GM12892 (cell line): Measurements from ENCODE around the gene ACMSD.
"Not testable (repeated sequence)": the region's sequence is repeated elsewhere in the genome, so short reads cannot be mapped to it uniquely, and the experiment has no call there.

Experiments used
- DNase-seq: peaks from one replicate; pipeline ENCODE4 v3.0.0; 2011; ENCODE audit not compliant: insufficient read length
- FAIRE-seq: peaks from 2 replicates; lab custom pipeline; 2011; peaks lifted over from hg19 to GRCh38; lab: Jason Lieb, UNC
- POLR2A ChIP-seq: IDR thresholded peaks from 2 replicates; pipeline ENCODE4 v1.6.1; 2011; ENCODE audit warnings: low read depth, low read length, control low read depth
- POLR2AphosphoS5 ChIP-seq: IDR thresholded peaks from 2 replicates; pipeline ENCODE4 v1.6.1; 2011; ENCODE audit warnings: low read depth, low read length, control low read depth
- TAF1 ChIP-seq: IDR thresholded peaks from 2 replicates; pipeline ENCODE4 v1.6.1; 2011; ENCODE audit warnings: low read depth, mild to moderate bottlenecking, control low read depth, low read length, borderline replicate concordance

The ACMSD gene

GRCh38 chr2:134892282-134893035 is 54.0 kb downstream of the ACMSD start:
- FAIRE-seq (no peak), DNase-seq (no peak)
- no peak for TF ChIP-seq TAF1
- no peak for TF ChIP-seq POLR2AphosphoS5
- no peak for TF ChIP-seq POLR2A

GRCh38 chr2:134897932-134898331 is 59.5 kb downstream of the ACMSD start:
- FAIRE-seq (no peak), DNase-seq (no peak)
- no peak for TF ChIP-seq POLR2A
- no peak for TF ChIP-seq TAF1
- TF ChIP-seq POLR2AphosphoS5: no peak

GRCh38 chr2:134899204-134899603 is 60.8 kb downstream of the ACMSD start:
- FAIRE-seq: no peak
- no peak for DNase-seq
- no peak for TF ChIP-seq POLR2A
- no peak for TF ChIP-seq POLR2AphosphoS5
- no peak for TF ChIP-seq TAF1

- DNase-seq (no peak), FAIRE-seq (no peak)
- no peak for TF ChIP-seq POLR2AphosphoS5
- no peak for TF ChIP-seq POLR2A
- TF ChIP-seq TAF1: no peak
Observed at GRCh38 chr2:134900151-134900550, 61.7 kb downstream of the ACMSD start.

GRCh38 chr2:134903701-134904100 is 65.3 kb downstream of the ACMSD start:
- DNase-seq, FAIRE-seq: not testable (repeated sequence)

GRCh38 chr2:134905168-134905567 is 66.8 kb downstream of the ACMSD start:
- DNase-seq (no peak), FAIRE-seq (no peak)
- TF ChIP-seq TAF1: no peak
- no peak for TF ChIP-seq POLR2AphosphoS5

GRCh38 chr2:134906726-134907125 is 68.3 kb downstream of the ACMSD start:
- DNase-seq: no peak
- TF ChIP-seq POLR2AphosphoS5: no peak
- FAIRE-seq: no peak

GRCh38 chr2:134907441-134908116 is 69.2 kb downstream of the ACMSD start:
- DNase-seq, FAIRE-seq: not testable (repeated sequence)

GRCh38 chr2:134910763-134911399 is 72.5 kb downstream of the ACMSD start:
- DNase-seq (no peak), FAIRE-seq (no peak)
- no peak for TF ChIP-seq POLR2AphosphoS5
- TF ChIP-seq POLR2A: no peak
- TF ChIP-seq TAF1: no peak

- FAIRE-seq (no peak), DNase-seq (no peak)
- TF ChIP-seq TAF1: no peak
Observed at GRCh38 chr2:134911400-134911785, 73.0 kb downstream of the ACMSD start.

GRCh38 chr2:134912361-134912760 is 73.9 kb downstream of the ACMSD start:
- DNase-seq (no peak), FAIRE-seq (no peak)
- no peak for TF ChIP-seq POLR2AphosphoS5
- TF ChIP-seq POLR2A: no peak
- TF ChIP-seq TAF1: no peak

GRCh38 chr2:134917360-134917865 is 79.0 kb downstream of the ACMSD start:
- no peak for FAIRE-seq
- DNase-seq: no peak
- TF ChIP-seq TAF1: no peak
- TF ChIP-seq POLR2AphosphoS5: no peak
- TF ChIP-seq POLR2A: no peak
